Fibroblast of lung (primary cell): ENCODE data around the gene URB1. TPM values are rescaled to one million over a fixed set of nuclear protein-coding genes. Genes with fewer than 3 reads are reported as not detected.
A peak's percentile ranks its signal among the peaks of the same experiment; 100 is the strongest.

Experiments used
- DNase-seq, 2 donors: peaks; one replicate each; pipeline versions ENCODE4 v3.0.0 to v3.0.0-alpha.2; 2010; ENCODE audit warnings: low read depth in 2 of 2
- H2AFZ ChIP-seq: 2 replicates; pipeline ENCODE4 v1.5.1; 2012; ENCODE audit warnings: low read length, control low read depth, inconsistent platforms
- H3K27ac ChIP-seq: 2 replicates; pipeline ENCODE4 v1.5.1; 2011; ENCODE audit warnings: low read length, control low read depth; ENCODE audit not compliant: insufficient read depth
- H3K27me3 ChIP-seq: 2 replicates; pipeline ENCODE4 v1.5.1; 2011; ENCODE audit warnings: mild to moderate bottlenecking, low read length; ENCODE audit not compliant: control insufficient read depth, insufficient read depth
- H3K36me3 ChIP-seq: 2 replicates; pipeline ENCODE4 v1.5.1; 2011; ENCODE audit warnings: low read length; ENCODE audit not compliant: control insufficient read depth, insufficient read depth
- H3K4me1 ChIP-seq: 2 replicates; pipeline ENCODE4 v1.5.1; 2011; ENCODE audit warnings: low read length; ENCODE audit not compliant: control insufficient read depth, insufficient read depth; ENCODE audit errors: extremely low read depth
- H3K4me2 ChIP-seq: 2 replicates; pipeline ENCODE4 v1.5.1; 2011; ENCODE audit warnings: low read length, control low read depth; ENCODE audit not compliant: insufficient read depth; ENCODE audit errors: extremely low read depth
- H3K4me3 ChIP-seq, 4 experiments: fragments of 200-600 bp in 1 of 4; sonication (generic) in 1 of 4; replicated peaks in 1 of 4; 2 replicates each; pipeline ENCODE4 v1.5.1; 2011 to 2016; ENCODE audit warnings: low read length in 4 of 4, low read depth in 3 of 4, mild to moderate bottlenecking in 3 of 4, control low read depth in 2 of 4, inconsistent platforms in 1 of 4, mixed read lengths in 1 of 4; ENCODE audit not compliant: insufficient read depth in 1 of 4; ENCODE audit errors: control extremely low read depth in 1 of 4
- H3K79me2 ChIP-seq: 2 replicates; pipeline ENCODE4 v1.5.1; 2012; ENCODE audit warnings: mild to moderate bottlenecking, low read length, inconsistent platforms; ENCODE audit not compliant: control insufficient read depth, insufficient read depth
- H3K9ac ChIP-seq: 2 replicates; pipeline ENCODE4 v1.5.1; 2011; ENCODE audit warnings: mild to moderate bottlenecking, low read length, control low read depth; ENCODE audit not compliant: insufficient read depth
- H3K9me3 ChIP-seq: 2 replicates; pipeline ENCODE4 v1.5.1; 2012; ENCODE audit warnings: low read depth, low read length; ENCODE audit not compliant: control insufficient read depth, insufficient read depth
- H4K20me1 ChIP-seq: 2 replicates; pipeline ENCODE4 v1.5.1; 2011; ENCODE audit warnings: low read length; ENCODE audit not compliant: control insufficient read depth, insufficient read depth; ENCODE audit errors: extremely low read depth
- CTCF ChIP-seq, 2 donors: IDR thresholded peaks in 1 of 2; conservative IDR thresholded peaks in 1 of 2; 1 replicate in 1 of 2; 2 replicates in 1 of 2; pipeline ENCODE4 v1.5.1; 2011 to 2012; ENCODE audit warnings: low read length in 2 of 2, control low read depth in 1 of 2, inconsistent platforms in 1 of 2, low read depth in 1 of 2, mild to moderate bottlenecking in 1 of 2
- EZH2 ChIP-seq: IDR thresholded peaks from 2 replicates; pipeline ENCODE4 v1.5.1; 2012; ENCODE audit warnings: low read length, control low read depth, mild to moderate bottlenecking; ENCODE audit errors: missing control alignments
- polyA plus RNA-seq, 2 donors: library from polyadenylated mRNA; depleted of rRNA in 1 of 2; stranded (reverse) in 1 of 2; unstranded in 1 of 2; fragments of >200 nt; gene quantifications; 2 replicates each; pipeline ENCODE4 v1.2.1, GENCODE V29; 2011 to 2012; ENCODE audit warnings: missing spikeins in 1 of 2
- total RNA-seq: library from RNA; depleted of rRNA; stranded (reverse); fragments of >200 nt; gene quantifications from 2 replicates; pipeline ENCODE4 v1.2.1, GENCODE V29; 2014

The URB1 gene
- total and polyA plus RNA-seq, 2 donors (not counting 1 experiment from before 2014, with no cell fraction given) = 4.3 to 17.7 TPM

DNA sequence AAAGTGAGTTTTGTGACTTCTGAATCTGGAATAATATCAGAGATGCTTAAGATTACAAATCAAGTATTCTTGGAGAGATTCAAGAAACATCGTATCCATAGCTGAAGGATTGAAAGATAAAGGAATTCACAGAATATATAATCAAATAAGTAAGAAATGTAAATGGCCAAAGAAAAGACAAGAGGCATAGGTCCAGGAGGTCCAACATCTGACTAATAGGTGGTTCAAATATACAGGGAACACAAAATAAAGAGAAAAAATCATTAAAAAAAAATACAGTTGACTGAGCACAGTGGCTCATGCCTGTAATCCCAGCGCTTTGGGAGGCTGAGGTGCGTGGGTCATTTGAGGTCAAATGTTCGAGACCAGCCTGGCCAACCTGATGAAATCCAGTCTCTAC is 107.3 kb downstream of the URB1 start:
- Histone ChIP-seq H3K9ac (no peak overlapping the region), H4K20me1 (no peaks in the 10 kb centered on the region), H2AFZ (no peak overlapping the region), H3K4me3 (no peak overlapping the region), H3K4me1 (no peaks in the 10 kb centered on the region), H3K36me3 (no peaks in the 10 kb centered on the region), H3K9me3 (no peaks in the 10 kb centered on the region), H3K4me2 (no peak overlapping the region), H3K27ac (no peak overlapping the region), H3K79me2 (no peaks in the 10 kb centered on the region), H3K27me3 (no peaks in the 10 kb centered on the region)
- DNase-seq = no peak
- no peak for TF ChIP-seq EZH2
- TF ChIP-seq CTCF (conservative IDR thresholded peaks at IDR 0.05 in 1 of 2, IDR thresholded peaks at IDR 0.05 in 1 of 2; ENCODE audit: low read depth in 1 of 2, low read length in 2 of 2) = no peak

DNA sequence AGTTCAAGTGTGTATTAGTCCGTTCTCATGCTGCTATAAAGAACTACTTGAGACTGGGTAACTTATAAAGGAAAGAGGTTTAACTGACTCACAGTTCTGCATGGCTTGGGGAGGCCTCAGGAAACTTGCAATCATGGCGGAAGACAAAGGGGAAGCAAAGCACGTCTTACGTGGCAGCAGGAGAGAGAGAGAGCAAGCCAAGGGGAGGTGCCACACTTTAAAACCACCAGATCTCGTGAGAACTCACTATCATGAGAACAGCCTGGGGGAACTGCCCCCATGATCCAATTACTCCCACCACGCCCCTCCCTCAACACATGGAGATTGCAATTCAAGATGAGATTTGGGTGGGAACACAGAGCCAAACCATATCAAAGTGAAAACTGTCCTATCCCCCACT is 109.8 kb downstream of the URB1 start:
- Histone ChIP-seq H3K27ac (no peak overlapping the region), H4K20me1 (no peaks in the 10 kb centered on the region), H3K9me3 (no peaks in the 10 kb centered on the region), H3K79me2 (peaks cover 6% of the 10 kb centered on the region), H3K36me3 (no peaks in the 10 kb centered on the region), H3K4me2 (no peak overlapping the region), H3K27me3 (no peaks in the 10 kb centered on the region), H3K4me3 (no peak overlapping the region), H3K4me1 (peaks cover 1% of the 10 kb centered on the region), H3K9ac (no peak overlapping the region), H2AFZ (no peak overlapping the region)
- no peak for TF ChIP-seq CTCF (conservative IDR thresholded peaks at IDR 0.05 in 1 of 2, IDR thresholded peaks at IDR 0.05 in 1 of 2; ENCODE audit: low read depth in 1 of 2, low read length in 2 of 2)
- TF ChIP-seq EZH2 = no peak
- DNase-seq = no peak

DNA sequence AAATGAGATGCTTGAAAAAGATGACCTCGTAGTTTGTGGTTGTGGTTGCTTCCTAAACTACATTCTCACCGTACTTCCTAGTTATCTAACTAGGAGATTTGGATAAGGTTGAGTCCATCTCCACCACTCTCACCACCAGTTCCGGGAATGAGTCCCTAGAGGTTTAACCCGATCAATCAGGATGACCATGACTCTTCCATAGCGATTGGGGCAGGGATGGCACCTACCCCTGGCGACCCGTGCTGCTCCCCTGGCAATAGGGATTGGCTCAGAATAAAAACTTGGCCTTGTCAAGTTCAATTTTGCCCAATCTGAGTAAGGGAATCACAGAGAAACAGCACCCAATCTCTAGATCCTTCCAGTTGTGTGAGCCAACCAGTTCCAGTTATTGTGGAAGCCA is 111.3 kb downstream of the URB1 start:
- H3K27me3 ChIP-seq = no peaks in the 10 kb centered on the region
- H3K4me1 ChIP-seq = peaks cover 4% of the 10 kb centered on the region
- no peak overlapping the region for H3K27ac ChIP-seq
- no peak overlapping the region for H3K4me3 ChIP-seq
- peak in 1 of 2 donors; percentile 22 for DNase-seq
- H3K9me3 ChIP-seq = no peaks in the 10 kb centered on the region
- H3K36me3 ChIP-seq = no peaks in the 10 kb centered on the region
- H3K79me2 ChIP-seq = peaks cover 12% of the 10 kb centered on the region
- no peak overlapping the region for H2AFZ ChIP-seq
- H3K4me2 ChIP-seq = no peak overlapping the region
- TF ChIP-seq EZH2 = no peak
- TF ChIP-seq CTCF (conservative IDR thresholded peaks at IDR 0.05 in 1 of 2, IDR thresholded peaks at IDR 0.05 in 1 of 2; ENCODE audit: low read depth in 1 of 2, low read length in 2 of 2) = no peak
- no peaks in the 10 kb centered on the region for H4K20me1 ChIP-seq
- H3K9ac ChIP-seq = no peak overlapping the region
